Renal cortex interstitium (tissue), 11 donors: ENCODE results near the gene ZNF281. TPM values are rescaled to one million over a fixed set of nuclear protein-coding genes. Genes with fewer than 3 reads are reported as not detected.
"Not testable (repeated sequence)": the region's sequence is repeated elsewhere in the genome, so short reads cannot be mapped to it uniquely, and the experiment has no call there.

Experiments used
- DNase-seq, 11 donors: peaks; one replicate each; pipeline ENCODE4 v3.0.0-alpha.2; 2013; ENCODE audit warnings: low read depth in 9 of 11, low spot score in 4 of 11; ENCODE audit errors: extremely low read depth in 1 of 11
- polyA plus RNA-seq, 3 donors: library from polyadenylated mRNA; unstranded; fragments of 120-200 nt; gene quantifications; one replicate each; pipeline ENCODE4 v1.2.1, GENCODE V29; 2013; ENCODE audit not compliant: insufficient read length in 3 of 3

Gene ZNF281
- polyA plus RNA-seq, 3 donors, result 23.6 to 31.3 (median 27.6) TPM

DNA sequence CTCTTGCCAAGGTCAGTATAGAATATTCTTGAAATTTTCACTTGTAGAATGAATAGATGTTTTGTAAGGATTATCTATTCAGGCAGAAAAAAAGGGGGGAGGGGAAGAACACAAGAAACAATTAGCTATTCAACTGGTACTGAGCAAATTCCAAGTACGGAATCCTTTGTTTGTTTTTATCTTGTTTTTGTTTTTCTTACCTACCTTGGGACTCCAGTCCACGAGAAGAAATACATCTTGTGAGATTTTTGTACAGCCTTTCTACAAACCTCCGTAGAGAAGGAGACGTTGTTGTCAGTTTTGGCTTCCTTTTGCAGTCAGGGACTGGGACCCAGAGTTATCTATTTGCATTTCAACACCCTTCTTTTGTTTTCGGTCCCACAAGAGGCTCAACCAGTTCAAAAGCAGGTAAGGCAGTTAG, 36.0 kb downstream of the ZNF281 start:
- DNase-seq, result no peak

DNA sequence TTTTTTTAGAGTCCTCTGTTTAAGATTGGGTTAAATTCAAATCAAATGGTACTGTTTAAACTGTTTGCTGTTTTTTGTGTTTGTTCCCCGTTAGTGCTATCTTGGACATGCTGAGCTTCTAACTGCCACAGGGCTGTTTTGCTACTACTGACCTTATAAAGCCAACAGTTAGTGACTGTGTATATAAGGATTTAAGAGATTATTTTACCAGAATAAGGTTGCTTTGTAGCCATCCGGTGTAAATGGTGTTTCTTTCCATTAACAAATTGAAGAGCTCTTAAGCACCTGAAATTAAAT, 37.0 kb downstream of the ZNF281 start:
- no peak for DNase-seq

DNA sequence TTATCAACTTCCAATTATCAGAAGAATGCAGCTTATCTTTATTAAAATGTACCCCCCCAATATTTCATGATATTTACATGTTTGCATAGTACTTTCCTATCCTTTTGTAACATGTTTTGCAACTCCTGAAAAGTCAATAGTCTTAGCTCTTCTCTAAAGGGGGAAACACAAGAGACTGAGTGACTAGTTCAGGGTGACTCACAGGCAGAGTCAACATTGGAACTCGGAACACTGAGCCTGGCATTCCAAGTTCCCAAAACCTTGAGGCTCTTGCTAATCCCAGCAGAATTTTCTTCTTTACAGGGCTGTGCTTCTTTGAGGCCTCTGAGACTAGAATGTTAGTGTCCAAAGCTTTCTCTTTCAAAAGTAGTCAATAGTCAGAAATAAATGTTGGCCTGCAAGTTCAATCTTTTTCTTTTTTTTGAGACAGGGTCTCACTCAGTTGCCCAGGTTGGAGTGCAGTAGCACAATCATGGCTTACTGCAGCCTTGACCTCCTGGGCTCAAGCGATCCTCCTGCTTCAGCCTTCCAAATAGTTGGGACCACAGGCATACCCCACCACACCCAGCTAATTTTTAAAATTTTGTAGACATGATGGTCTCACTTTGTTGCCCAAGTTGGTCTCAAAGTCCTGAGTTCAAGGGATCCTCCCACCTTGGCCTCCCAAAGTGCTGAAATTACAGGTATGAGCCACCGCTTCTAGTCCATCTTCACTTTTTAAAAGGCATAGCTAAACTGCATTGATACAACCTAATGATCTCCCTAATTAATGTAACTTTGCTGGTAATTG, 37.5 kb downstream of the ZNF281 start:
- DNase-seq, result no peak

DNA sequence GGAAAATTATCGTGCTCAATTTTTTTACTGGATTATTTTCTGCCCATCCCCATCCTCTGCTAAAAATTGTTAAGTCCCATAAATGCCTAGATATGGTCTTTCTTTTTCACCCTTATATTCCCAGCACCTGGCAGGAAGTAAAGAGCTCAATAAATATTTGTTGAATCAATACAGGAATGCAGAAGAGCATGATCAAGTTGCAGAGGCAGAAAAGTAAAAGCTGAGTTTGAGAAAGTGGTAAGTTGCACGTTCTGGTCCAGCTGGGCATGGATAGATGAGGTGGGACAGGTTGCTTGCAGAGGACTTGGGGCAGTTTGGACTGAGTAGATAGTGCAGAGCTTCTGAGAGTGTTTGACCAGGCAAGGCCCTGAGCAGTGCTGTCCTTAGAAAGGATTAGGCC, 40.1 kb downstream of the ZNF281 start:
- no peak for DNase-seq

GRCh38 chr1:200369131-200369530, 40.7 kb downstream of the ZNF281 start:
- no peak for DNase-seq

- no peak for DNase-seq
Observed at GRCh38 chr1:200368556-200368955, 41.3 kb downstream of the ZNF281 start.

DNA sequence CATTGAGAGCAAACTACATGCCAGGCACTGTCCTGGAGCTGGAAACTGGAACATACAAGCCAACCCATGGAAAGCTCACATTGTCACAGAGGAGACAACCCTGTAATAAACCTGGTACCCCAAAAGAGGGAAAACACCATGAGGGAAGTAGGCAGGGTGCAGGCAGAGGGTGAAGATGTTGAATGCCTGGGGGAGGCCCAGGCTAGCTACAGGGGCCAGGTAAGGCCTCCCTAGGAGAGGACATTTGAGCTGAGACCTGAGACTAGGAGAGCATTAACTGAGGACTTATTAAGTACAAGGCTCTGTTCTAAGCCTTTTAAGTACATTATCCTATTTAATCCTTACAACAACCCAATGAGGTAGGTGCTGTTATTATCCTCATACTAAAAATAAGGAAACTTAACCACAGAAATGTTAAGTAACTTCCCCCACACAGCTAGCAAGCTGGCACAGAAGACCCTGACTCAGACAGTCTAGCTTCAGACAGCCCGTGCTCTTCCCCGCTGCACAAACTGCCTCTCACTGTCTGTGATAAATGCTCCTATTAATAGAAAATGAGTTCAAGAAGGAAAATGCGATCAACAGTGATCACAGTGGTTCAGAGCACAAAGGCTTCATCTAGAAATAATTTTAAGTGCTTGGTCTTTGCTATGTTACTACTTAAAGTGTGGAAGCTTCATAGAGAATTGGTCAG, 41.8 kb downstream of the ZNF281 start:
- DNase-seq, result no peak

DNA sequence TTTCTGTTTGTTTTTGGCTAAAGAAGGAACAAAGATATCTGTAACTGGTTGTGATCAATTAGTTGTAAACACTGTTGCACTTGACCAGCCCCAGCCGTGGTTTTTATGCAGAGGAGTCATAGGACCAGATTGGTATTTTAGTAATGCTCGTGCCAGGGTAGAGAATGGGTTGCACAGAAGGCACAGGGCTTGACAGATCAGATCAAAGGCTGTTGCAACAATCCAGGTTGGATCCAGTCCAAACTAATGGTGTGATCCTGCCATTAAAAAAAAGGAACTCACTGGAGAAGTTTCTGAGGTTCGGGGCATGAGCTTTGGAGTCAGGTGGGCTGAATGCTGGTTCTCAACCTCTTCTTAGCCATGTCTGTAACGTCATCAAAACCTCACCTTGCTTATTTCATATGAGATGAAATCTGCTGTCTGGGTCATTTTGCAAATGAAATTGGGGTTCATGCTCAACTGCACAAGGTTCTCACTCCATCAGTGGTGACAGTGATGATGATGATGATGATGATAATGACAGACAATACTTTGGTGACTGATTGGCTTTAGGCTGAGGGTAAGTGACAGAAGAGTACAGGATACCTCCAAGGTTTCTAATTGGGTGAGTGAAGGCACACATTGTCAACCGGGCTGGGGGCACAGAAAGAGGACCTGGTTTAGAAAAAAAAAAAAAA, 43.1 kb downstream of the ZNF281 start:
- DNase-seq, result no peak

DNA sequence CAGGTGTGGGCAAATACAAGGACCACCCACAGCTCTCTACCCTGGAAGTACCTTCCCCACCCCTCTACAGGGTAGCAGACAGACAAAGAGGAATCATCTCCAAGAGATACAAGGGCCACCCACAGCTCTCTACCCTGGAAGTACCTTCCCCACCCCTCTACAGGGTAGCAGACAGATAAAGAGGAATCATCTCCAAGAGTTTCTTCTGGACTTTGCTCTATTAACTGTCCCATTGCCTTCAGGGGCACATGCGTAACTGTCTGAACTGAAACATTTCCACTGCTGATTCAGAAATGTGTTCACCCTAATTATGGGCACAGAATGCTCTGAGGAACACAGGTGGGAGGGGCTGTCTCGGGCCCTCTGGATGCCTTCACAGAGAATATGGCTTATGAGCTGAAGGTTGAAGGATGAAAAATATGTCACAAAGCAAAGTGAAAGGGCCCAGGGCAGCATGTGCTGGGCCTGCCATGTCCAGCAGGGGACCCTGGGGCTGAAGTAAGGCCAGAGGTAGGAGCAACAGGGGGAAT, 43.9 kb downstream of the ZNF281 start:
- no peak for DNase-seq

- no peak for DNase-seq
Observed at GRCh38 chr1:200364831-200365230, 45.0 kb downstream of the ZNF281 start.

DNA sequence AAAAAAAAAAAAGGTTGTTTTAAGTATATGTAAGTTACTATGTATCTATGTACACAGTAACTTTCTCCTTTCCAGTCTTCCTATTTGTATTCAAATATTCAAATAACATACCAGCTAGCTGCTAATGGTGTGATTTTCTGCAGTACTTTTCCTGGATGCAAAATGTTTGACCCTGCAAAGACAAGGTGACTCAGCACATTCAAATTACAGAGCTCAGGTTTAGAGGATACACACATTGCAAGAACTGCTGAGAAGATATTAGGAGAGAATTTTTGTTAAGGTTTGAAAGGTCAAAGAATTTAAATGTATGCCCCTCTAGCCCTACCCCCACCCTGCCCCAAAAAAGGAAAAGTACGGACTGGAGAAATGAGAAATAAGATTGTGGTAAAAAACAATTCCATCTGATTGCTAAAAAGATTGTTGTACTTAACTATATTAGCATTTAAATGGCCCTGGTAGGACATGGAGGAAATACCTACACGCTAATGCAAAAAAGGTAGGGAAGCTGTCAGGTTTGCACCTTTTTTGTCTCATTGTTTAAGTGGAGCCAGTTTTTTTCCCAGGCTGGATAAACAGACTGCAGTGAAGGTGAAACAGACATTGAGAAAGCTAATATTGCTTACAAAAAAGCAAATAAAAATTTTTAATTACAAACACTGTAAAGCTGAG, 45.6 kb downstream of the ZNF281 start:
- DNase-seq, result peak in 2 of 11 donors; percentile 7 to 16

- DNase-seq, result no peak
Observed at GRCh38 chr1:200363264-200363933, 46.4 kb downstream of the ZNF281 start.

DNA sequence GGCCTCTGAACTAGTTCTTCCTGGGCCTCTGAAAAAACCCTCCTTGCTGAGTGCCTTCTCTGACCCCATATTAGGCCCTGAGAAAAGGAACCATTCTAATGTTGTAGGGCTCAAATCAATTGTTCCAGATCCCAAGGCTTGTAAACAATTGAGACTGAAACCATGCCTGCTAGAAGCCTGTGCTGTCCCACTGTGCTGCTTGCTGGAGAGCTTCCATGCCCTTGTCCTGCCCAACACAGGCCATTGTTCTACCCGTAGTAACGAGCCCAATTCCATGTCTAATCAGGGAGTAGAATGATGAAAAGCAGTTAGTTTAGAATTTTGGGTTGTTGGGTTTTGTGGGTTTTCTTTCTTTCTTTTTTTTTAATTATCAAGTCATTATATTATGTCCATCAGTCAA, 47.4 kb downstream of the ZNF281 start:
- DNase-seq, result no peak

DNA sequence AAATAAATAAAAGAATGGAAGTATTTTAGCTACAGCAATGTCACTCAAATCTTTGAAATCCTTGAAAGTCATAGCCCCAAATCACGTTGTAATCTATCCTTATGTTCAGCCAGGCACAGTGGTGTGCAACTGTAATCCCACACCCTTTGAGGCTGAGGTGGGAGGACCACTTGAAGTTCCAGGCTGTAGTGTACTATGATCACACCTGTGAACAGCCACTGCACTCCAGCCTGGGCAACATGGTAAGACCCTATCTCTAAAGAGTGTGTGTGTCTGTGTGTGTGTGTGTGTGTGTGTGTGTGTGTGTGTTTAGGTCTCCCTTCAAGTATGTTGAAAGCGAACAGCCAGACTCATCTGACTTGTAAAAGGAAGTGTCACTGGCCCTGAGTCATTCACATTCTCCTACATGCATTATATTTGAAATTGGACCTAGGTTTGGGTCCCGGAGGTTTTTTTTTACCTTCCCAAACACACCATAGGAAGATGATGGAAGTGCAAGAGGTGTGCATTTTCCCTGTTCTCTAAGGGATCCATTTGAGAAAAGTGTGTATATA, 50.1 kb downstream of the ZNF281 start:
- no peak for DNase-seq

DNA sequence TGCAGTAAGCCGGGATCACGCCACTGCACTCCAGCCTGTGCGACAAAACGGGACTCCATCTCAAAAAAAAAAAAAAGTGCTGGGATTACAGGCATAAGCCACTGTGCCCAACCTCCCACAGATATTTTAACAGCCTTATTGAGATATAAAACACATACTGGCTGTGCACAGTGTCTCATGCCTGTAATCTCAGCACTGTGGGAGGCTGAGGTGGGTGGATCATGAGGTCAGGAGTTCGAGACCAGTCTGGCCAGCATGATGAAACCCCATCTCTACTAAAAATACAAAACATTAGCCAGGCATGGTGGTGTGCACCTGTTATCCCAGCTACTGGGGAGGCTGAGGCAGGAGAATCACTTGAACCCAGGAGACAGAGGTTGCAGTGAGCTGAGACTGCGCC, 51.9 kb downstream of the ZNF281 start:
- DNase-seq, result not testable (repeated sequence)

DNA sequence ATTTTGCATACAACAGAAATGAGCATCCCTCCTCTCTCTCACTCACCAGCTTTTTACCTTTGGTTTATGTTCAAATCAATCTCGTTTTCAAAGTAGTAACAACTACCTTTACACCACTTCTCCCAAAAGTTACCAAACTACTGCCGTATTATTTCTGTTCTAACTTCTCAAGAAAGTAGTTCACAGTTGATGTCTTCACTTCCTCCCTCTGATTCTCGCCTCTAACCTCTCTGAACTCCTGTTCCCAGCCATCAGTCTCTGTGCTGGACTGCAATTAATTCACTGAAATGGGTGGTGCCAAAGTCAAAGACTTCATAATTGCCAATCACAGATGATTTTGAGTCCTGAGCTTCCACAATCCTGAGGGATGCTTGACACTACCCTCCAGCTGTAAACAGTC, 54.0 kb downstream of the ZNF281 start:
- no peak for DNase-seq
